ENCODE measurements around the gene SLC47A1. TPM values are rescaled to one million over a fixed set of nuclear protein-coding genes. Genes with fewer than 3 reads are reported as not detected.
A peak's percentile ranks its signal among the peaks of the same experiment; 100 is the strongest.

Gene SLC47A1, protein sequence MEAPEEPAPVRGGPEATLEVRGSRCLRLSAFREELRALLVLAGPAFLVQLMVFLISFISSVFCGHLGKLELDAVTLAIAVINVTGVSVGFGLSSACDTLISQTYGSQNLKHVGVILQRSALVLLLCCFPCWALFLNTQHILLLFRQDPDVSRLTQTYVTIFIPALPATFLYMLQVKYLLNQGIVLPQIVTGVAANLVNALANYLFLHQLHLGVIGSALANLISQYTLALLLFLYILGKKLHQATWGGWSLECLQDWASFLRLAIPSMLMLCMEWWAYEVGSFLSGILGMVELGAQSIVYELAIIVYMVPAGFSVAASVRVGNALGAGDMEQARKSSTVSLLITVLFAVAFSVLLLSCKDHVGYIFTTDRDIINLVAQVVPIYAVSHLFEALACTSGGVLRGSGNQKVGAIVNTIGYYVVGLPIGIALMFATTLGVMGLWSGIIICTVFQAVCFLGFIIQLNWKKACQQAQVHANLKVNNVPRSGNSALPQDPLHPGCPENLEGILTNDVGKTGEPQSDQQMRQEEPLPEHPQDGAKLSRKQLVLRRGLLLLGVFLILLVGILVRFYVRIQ
- polyA plus RNA-seq (2011; rRNA removed), result 21.1 and 35.1 TPM in 2 replicates
- 18.6 and 25.8 TPM in 2 replicates for polyA plus RNA-seq (2012; cell fraction: cytosol; rRNA removed)
- 48.3 and 50.2 TPM in 2 replicates for polyA plus RNA-seq (2012; cell fraction: nucleus; rRNA removed)
- polyA plus RNA-seq (2017; fragmentation: RNase III; extraction: RNeasy Plus Mini Kit Qiagen cat#74134 plus additional on column Dnase treatment), result 20.4 to 24.6 TPM (median 24.2 TPM) in 3 replicates
- 60.5 and 93.6 TPM in 2 replicates for polyA minus RNA-seq (2011; rRNA and poly(A)+ RNA removed)

DNA sequence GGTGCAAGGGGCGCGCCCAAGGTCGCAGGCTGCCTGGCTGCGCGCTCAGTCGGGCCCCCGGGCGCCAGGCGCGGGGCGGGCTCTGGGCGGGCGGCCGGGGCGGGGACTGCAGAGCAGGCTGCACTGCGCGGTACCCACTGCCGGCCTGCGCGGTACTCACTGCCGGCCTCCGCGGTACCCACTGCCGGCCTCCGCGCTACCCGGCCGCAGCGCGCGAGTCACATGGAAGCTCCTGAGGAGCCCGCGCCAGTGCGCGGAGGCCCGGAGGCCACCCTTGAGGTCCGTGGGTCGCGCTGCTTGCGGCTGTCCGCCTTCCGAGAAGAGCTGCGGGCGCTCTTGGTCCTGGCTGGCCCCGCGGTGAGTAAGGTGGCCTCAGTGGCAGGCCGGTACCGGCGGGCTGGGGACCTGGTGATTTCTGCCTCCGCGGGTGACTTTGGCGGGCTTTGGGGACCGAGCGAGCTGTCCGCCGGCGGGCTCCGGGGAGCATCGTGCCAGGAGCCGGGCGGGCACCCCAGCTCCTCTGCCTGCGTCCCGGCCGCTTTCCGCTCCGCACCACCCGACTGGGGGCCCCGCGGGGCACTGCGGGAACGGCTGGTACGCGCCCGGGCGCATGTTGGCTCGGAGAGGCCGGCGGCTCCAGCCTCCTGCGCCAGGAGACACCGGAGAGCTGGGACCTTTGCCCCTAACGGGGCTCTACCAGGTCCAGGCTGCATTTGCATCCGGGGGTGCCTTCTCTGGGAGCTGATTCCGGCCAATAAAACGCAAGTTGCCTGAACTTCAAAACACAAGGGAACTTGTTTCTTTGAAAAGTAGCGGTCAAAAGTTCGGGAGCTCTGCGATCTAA is at the start of gene SLC47A1:
SLC47A1 (plus strand) TSS at position 137 of the 844 bp plus-strand sequence; CDS start at position 223, 86 bp downstream.
- FAIRE-seq (no peak), ATAC-seq (peak; percentile 96 to 99), DNase-seq (ENCODE audit: low read depth in 1 of 2, low spot score in 1 of 2) (peak; percentile 72 to 76)
- Histone ChIP-seq H3K4me2 (peak within 1 kb of the TSS; percentile 82), H3K9me3 (no peaks in the 10 kb centered on the region), H3K27ac (peak within 1 kb of the TSS; percentile 75 to 89), H3K4me1 (peaks cover 10% of the 10 kb centered on the region; the same call in 2 of the 3 replicates), H3K4me3 (peak within 1 kb of the TSS; percentile 64)
- CTCF ChIA-PET, result interaction anchor here (0.6 to 6.1 kb wide), 18 partner anchors 8 to 625 kb away, joined by 3 to 29 read pairs (median 6); partner anchors contain the start of gene ALDH3A2
- under 1% methylated on average over 38 of the region's 87 CpGs for WGBS (ENCODE audit: missing lambda C conversion rate)
- POLR2A ChIA-PET, result interaction anchor here (0.6 to 2.8 kb wide), 5 partner anchors 110 to 220 kb away, joined by 3 to 27 read pairs (median 3); partner anchors contain the start of gene ALDH3A2
- TF ChIP-seq RARB (CRISPR knock-in tag; IDR thresholded peaks at IDR 0.05) (no peak), ZNF302 (CRISPR knock-in tag; IDR thresholded peaks at IDR 0.05) (no peak), ZSCAN20 (CRISPR knock-in tag; IDR thresholded peaks at IDR 0.05) (no peak), POLR2A (IDR thresholded peaks at IDR 0.05; ENCODE audit: low read length) (peak; percentile 83), HDAC2 (IDR thresholded peaks at IDR 0.05) (peak; percentile 97), SMC3 (IDR thresholded peaks at IDR 0.05) (no peak), MYC (IDR thresholded peaks at IDR 0.05; ENCODE audit: borderline replicate concordance, low read length) (no peak), RAD21 (conservative IDR thresholded peaks at IDR 0.05 in 1 of 2, IDR thresholded peaks at IDR 0.05 in 1 of 2) (no peak), EP300 (IDR thresholded peaks at IDR 0.05) (no peak), HOXB13 (CRISPR knock-in tag; IDR thresholded peaks at IDR 0.05; ENCODE audit: low read depth) (no peak), BHLHE40 (IDR thresholded peaks at IDR 0.05; ENCODE audit: low read depth, low read length) (no peak), CHD2 (IDR thresholded peaks at IDR 0.05; ENCODE audit: low read length, partially characterized antibody) (no peak), EHMT2 (IDR thresholded peaks at IDR 0.05; ENCODE audit: low read depth) (no peak), NPAS2 (CRISPR knock-in tag; IDR thresholded peaks at IDR 0.05; ENCODE audit: borderline replicate concordance) (no peak), NFE2L2 (conservative IDR thresholded peaks at IDR 0.05; ENCODE audit: low read length) (no peak), PHF8 (IDR thresholded peaks at IDR 0.05; ENCODE audit: borderline replicate concordance, low read depth) (peak; percentile 86), RCOR1 (IDR thresholded peaks at IDR 0.05; ENCODE audit: low read depth, low read length) (no peak), CEBPB (IDR thresholded peaks at IDR 0.05) (no peak), ZC3H11A (IDR thresholded peaks at IDR 0.05) (no peak), SREBF2 (IDR thresholded peaks at IDR 0.05) (no peak), HOXB5 (CRISPR knock-in tag; IDR thresholded peaks at IDR 0.05) (no peak), RNF2 (IDR thresholded peaks at IDR 0.05; ENCODE audit: borderline replicate concordance, low read depth) (no peak), CBX2 (IDR thresholded peaks at IDR 0.05; ENCODE audit: borderline replicate concordance, low read depth) (no peak), EHF (CRISPR knock-in tag; IDR thresholded peaks at IDR 0.05) (no peak), HOXA7 (CRISPR knock-in tag; IDR thresholded peaks at IDR 0.05) (no peak)
- TF ChIP-seq, protein P1, sequence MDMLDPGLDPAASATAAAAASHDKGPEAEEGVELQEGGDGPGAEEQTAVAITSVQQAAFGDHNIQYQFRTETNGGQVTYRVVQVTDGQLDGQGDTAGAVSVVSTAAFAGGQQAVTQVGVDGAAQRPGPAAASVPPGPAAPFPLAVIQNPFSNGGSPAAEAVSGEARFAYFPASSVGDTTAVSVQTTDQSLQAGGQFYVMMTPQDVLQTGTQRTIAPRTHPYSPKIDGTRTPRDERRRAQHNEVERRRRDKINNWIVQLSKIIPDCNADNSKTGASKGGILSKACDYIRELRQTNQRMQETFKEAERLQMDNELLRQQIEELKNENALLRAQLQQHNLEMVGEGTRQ (IDR thresholded peaks at IDR 0.05), result no peak
- TF ChIP-seq, protein P2, sequence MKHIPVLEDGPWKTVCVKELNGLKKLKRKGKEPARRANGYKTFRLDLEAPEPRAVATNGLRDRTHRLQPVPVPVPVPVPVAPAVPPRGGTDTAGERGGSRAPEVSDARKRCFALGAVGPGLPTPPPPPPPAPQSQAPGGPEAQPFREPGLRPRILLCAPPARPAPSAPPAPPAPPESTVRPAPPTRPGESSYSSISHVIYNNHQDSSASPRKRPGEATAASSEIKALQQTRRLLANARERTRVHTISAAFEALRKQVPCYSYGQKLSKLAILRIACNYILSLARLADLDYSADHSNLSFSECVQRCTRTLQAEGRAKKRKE (CRISPR knock-in tag; IDR thresholded peaks at IDR 0.05; ENCODE audit: low read depth), result no peak
- TF ChIP-seq, protein P3, sequence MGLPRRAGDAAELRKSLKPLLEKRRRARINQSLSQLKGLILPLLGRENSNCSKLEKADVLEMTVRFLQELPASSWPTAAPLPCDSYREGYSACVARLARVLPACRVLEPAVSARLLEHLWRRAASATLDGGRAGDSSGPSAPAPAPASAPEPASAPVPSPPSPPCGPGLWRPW (IDR thresholded peaks at IDR 0.05), result no peak
- TF ChIP-seq, protein P4, sequence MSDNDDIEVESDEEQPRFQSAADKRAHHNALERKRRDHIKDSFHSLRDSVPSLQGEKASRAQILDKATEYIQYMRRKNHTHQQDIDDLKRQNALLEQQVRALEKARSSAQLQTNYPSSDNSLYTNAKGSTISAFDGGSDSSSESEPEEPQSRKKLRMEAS (IDR thresholded peaks at IDR 0.05), result peak; percentile 76
- TF ChIP-seq, protein P5, sequence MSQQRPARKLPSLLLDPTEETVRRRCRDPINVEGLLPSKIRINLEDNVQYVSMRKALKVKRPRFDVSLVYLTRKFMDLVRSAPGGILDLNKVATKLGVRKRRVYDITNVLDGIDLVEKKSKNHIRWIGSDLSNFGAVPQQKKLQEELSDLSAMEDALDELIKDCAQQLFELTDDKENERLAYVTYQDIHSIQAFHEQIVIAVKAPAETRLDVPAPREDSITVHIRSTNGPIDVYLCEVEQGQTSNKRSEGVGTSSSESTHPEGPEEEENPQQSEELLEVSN (IDR thresholded peaks at IDR 0.05; ENCODE audit: borderline replicate concordance, low read depth), result peak; percentile 68
- TF ChIP-seq, protein P6, sequence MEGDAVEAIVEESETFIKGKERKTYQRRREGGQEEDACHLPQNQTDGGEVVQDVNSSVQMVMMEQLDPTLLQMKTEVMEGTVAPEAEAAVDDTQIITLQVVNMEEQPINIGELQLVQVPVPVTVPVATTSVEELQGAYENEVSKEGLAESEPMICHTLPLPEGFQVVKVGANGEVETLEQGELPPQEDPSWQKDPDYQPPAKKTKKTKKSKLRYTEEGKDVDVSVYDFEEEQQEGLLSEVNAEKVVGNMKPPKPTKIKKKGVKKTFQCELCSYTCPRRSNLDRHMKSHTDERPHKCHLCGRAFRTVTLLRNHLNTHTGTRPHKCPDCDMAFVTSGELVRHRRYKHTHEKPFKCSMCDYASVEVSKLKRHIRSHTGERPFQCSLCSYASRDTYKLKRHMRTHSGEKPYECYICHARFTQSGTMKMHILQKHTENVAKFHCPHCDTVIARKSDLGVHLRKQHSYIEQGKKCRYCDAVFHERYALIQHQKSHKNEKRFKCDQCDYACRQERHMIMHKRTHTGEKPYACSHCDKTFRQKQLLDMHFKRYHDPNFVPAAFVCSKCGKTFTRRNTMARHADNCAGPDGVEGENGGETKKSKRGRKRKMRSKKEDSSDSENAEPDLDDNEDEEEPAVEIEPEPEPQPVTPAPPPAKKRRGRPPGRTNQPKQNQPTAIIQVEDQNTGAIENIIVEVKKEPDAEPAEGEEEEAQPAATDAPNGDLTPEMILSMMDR (IDR thresholded peaks at IDR 0.05), result no peak

All from A549 (cell line).